ENCODE results near the gene ATP6AP2.
A peak's percentile ranks its signal among the peaks of the same experiment; 100 is the strongest.
"Not testable (repeated sequence)": the region's sequence is repeated elsewhere in the genome, so short reads cannot be mapped to it uniquely, and the experiment has no call there.

The ATP6AP2 gene

DNA sequence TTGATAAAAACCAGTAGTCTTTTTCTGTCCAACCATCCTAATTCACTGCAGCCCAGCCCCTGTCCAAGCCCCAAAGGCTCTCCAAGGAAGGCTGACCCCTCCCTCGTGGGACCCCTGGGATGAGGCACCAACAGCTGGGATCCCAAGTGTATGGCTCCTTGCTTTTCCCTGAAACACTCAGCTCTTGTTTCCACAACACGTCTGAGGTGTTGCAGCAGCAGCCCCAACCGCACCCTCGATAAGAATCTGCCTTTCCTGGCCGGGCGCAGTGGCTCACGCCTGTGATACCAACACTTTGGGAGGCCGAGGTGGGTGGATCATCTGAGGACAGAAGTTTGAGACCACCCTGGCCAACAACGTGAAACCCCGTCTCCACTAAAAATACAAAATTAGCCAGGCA, 17.0 kb upstream of the ATP6AP2 start:
- TF ChIP-seq, protein P1, sequence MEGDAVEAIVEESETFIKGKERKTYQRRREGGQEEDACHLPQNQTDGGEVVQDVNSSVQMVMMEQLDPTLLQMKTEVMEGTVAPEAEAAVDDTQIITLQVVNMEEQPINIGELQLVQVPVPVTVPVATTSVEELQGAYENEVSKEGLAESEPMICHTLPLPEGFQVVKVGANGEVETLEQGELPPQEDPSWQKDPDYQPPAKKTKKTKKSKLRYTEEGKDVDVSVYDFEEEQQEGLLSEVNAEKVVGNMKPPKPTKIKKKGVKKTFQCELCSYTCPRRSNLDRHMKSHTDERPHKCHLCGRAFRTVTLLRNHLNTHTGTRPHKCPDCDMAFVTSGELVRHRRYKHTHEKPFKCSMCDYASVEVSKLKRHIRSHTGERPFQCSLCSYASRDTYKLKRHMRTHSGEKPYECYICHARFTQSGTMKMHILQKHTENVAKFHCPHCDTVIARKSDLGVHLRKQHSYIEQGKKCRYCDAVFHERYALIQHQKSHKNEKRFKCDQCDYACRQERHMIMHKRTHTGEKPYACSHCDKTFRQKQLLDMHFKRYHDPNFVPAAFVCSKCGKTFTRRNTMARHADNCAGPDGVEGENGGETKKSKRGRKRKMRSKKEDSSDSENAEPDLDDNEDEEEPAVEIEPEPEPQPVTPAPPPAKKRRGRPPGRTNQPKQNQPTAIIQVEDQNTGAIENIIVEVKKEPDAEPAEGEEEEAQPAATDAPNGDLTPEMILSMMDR (IDR thresholded peaks at IDR 0.05; ENCODE audit: extremely low read depth, missing control alignments), result no peak

DNA sequence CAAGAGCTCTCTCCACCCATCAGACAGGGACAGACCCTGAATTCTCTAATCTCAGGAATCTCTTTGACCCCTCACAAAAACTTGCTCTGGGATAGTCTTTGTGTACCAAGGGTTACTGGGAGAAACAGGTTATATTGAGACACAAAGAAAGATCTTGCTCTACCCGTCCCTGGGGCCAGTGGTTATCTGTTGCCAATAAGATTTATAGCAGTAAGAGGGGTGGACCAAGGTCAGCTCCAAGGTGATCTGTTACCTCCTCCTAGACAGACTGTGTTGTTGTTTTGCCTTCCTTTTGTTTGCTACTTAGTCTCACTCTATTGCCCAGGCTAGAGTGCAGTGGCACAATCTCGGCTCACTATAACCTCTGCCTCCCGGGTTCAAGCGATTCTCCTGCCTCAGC, 16.3 kb upstream of the ATP6AP2 start:
- TF ChIP-seq, protein P1 (IDR thresholded peaks at IDR 0.05; ENCODE audit: extremely low read depth, missing control alignments), result no peak
- DNase-seq (ENCODE audit: low spot score), result no peak

More for the DNA sequence above, 17.0 kb upstream of the ATP6AP2 start:
- no peak for DNase-seq (ENCODE audit: low spot score)

DNA sequence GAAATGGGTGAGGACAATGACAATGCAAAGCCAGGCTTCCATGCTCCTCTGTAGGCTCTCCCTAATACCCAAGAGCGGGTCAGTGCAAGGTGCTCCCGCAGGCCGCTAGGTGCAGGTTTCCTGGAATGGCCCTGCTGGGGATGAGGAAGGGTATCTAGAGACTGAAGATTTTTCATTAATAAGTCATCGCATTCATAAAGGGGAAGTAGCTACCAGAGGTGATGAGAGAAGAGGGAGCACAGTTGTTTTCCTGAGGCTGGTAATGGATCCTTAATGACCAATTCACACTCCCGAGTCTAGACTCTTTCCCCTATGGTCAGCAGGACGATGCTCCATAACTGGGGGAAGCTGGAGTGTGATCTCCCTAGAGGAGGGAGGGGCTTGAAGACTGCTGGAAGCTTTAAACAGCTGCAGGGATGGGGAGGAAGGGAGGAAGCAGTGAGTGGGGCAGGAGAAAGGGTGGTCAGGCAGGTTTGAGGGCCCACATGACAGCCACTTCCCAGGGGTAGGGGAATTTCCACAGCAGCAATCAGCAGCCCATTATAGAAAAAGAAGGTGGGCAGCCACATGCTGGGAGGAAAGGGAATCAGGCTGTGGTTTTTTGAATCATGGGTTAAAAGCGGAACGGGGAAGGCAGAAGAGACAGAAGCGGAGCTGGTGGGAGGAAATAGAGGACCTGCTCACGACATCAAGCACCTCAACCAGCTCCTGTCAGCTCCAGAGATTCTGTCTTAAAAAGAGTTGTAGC, 10.2 kb upstream of the ATP6AP2 start:
- peak; percentile 32 for DNase-seq (ENCODE audit: low spot score)
- TF ChIP-seq, protein P1 (IDR thresholded peaks at IDR 0.05; ENCODE audit: extremely low read depth, missing control alignments), result no peak

DNA sequence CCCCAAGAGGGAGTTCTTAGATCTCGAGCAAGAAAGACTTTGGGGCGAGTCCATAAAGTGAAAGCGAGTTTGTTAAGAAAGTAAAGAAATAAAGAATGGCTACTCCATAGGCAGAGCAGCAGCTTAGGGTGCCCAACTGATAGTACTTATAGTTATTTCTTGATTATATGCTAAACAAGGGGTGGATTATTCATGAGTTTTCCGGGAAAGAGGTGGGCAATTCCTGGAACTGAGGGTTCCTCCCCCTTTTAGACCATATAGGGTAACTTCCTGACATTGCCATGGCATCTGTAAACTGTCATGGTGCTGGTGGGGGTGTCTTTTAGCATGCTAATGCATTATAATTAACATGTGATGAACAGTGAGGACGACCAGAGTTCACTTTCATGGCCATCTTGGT, 9.6 kb upstream of the ATP6AP2 start:
- not testable (repeated sequence) for DNase-seq (ENCODE audit: low spot score)

DNA sequence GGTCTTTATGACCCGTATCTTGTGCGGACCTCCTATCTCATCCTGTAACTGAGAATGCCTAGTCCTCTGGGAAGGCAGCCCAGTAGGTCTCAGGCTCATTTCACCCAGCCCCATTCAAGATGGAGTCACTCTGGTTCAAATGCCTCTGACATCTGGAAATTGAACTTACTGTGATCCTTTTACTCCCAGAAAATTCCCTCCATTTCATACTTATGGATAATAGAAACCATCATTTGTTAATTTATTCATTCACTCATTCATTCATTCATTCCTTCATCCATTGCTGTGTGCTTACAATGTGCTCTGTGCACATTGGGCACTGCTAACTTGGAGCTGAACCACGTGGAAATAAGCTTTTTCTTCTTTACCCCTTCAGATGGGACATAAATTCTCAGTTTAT, 9.2 kb upstream of the ATP6AP2 start:
- TF ChIP-seq, protein P1 (IDR thresholded peaks at IDR 0.05; ENCODE audit: extremely low read depth, missing control alignments), result no peak

DNA sequence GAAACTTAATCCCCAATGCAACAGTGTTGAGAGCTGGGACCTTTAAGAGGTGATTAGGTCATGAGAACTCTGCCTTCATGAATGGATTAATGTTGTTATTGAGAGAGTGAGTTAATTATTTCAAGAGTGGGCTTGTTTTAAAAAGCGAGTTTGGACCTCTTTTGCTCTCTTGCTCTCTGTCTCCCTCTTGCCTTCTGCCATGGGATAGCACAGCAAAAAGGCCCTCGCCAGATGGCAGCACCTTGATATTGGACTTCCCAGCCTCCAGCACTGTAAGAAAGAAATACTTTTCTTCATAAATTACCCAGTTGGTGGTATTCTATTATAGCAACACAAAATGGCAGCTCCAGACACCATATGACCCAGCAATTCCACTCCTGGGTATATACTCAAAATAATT, 7.0 kb upstream of the ATP6AP2 start:
- TF ChIP-seq, protein P1 (IDR thresholded peaks at IDR 0.05; ENCODE audit: extremely low read depth, missing control alignments), result peak; percentile 53
- no peak for DNase-seq (ENCODE audit: low spot score)

More for the DNA sequence above, 9.2 kb upstream of the ATP6AP2 start:
- DNase-seq (ENCODE audit: low spot score), result no peak

DNA sequence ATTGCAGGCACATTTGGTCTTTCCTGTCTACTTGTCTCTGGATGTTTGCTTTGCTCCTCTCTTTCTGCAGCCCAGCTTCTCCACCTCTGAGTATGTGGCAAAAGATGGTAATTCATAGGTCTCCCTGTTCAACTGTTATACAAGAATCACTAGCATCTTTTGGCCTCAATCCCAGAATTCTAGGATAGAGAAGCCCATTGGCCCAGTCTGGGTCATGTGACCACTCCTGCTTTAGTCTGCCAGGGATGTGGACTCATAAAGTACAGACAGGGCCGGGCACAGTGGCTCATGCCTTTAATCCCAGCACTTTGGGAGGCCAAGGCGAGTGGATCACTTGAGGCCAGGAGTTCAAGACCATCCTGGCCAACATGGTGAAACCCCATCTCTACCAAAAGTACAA, 5.4 kb upstream of the ATP6AP2 start:
- not testable (repeated sequence) for DNase-seq (ENCODE audit: low spot score)

DNA sequence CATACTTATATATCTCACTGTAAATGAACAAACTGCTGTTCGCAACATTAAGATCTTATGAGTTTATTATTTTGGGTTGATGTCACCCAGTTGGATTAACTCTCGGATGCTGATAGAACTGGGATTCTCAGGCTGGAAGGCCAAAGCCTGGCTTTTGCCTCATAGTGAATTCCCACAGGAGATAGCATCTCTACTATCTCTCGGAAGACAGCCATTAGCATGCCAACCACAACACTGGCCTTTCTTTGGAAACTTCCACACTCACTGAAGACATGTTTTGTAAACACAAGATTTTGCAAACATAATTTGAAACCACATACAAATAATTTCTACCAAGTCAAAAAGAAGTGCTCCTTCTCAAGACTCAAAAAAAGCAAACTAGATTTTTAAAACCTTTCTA, 4.5 kb upstream of the ATP6AP2 start:
- DNase-seq (ENCODE audit: low spot score), result no peak
- TF ChIP-seq, protein P1 (IDR thresholded peaks at IDR 0.05; ENCODE audit: extremely low read depth, missing control alignments), result no peak
